OCI-LY1 (cell line): ENCODE data around the gene CNNM1.

Experiments
- EZH2 ChIP-seq: fragments of 200-600 bp; sonication (generic), shearing (Covaris generic); IDR thresholded peaks from 2 replicates; pipeline ENCODE4 v1.8.0; 2017; ENCODE audit warnings: borderline replicate concordance, mixed run types, mild to moderate bottlenecking, antibody characterized with exemption, low read length, moderate library complexity, mixed read lengths
- TF ChIP-seq, protein P1 (sequence below): fragments of 200-600 bp; sonication (generic), shearing (Covaris generic); IDR thresholded peaks from 2 replicates; pipeline ENCODE4 v1.5.1; 2017; ENCODE audit warnings: mild to moderate bottlenecking, antibody characterized with exemption, low read length, moderate library complexity, mixed read lengths

DNA sequence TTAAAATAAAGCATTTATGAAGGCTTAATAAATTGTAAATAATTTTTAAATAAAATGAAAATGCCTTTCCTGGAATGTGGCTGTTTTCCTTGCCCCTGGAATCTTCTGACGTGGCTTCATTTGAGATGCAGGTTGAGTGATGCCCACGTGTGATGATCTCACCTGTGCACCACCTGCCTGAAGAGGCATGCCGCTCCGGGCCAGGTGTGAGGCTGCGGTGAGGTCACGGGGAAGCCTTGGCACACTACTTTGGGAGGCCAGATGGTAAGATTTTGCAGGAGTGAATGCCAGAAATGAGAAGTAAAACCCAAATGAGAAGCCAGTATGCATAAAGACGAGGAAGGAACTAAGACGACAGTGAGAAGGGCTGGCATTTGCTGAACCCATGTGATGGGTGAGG is 65.1 kb downstream of the CNNM1 start:
- TF ChIP-seq, protein P1, sequence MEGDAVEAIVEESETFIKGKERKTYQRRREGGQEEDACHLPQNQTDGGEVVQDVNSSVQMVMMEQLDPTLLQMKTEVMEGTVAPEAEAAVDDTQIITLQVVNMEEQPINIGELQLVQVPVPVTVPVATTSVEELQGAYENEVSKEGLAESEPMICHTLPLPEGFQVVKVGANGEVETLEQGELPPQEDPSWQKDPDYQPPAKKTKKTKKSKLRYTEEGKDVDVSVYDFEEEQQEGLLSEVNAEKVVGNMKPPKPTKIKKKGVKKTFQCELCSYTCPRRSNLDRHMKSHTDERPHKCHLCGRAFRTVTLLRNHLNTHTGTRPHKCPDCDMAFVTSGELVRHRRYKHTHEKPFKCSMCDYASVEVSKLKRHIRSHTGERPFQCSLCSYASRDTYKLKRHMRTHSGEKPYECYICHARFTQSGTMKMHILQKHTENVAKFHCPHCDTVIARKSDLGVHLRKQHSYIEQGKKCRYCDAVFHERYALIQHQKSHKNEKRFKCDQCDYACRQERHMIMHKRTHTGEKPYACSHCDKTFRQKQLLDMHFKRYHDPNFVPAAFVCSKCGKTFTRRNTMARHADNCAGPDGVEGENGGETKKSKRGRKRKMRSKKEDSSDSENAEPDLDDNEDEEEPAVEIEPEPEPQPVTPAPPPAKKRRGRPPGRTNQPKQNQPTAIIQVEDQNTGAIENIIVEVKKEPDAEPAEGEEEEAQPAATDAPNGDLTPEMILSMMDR = no peak
- TF ChIP-seq EZH2 = no peak
